ENCODE results near the gene P4HA1. TPM values are rescaled to one million over a fixed set of nuclear protein-coding genes. Genes with fewer than 3 reads are reported as not detected.

P4HA1 gene
- total RNA-seq: 10 to 100 TPM; 47.3 to 51.2 TPM

DNA sequence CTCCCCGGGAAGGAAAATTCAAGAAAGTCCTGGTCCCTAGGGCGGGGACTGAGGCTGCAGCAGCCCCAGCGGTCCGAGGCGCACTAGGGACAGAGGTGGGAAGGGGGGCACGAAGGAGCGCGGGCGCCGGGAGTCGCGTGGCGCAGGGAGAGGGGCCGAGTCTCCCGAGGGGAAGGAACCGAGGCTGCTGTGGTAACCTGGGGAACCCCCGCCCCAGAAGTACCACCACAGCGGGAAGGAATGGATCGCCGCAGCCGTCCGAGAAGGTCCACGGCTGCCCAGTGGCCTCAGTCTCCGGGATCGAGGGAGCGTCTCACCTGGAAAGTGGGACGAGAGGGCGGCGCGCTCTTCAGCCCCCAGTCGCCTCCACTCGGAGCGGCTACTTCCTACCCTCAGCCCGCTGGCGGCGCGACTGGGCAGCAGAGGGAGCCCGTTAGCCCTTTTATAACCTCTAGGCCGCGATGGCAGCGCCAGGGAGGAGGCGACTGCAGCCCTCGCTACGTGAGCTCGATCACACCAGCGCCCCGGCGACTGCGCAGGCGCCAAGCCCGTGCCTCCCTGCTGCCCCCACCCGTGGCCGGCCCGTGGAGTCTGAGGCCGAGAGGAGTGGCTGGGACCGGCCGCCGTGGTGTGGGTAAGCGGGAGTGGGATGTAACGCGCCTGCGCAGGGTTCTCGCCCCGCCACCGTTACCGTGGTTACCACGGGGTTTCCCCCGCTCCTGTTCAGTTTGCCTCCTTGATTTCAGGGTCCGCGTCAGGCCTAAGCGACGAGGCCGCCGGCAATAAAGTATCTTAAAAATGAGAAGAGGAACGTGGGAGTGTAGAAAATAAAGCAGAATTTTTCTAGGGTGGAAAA is at the start of gene P4HA1:
Gene P4HA1, minus strand, starts transcription at position 418 of the 856 bp plus-strand sequence. CDS start 21,983 bp downstream, outside the sequence.
- peak; percentile 95 for ATAC-seq (ENCODE audit: low read depth)
- Mint-ChIP-seq H3K27me3 (no peaks in the 10 kb centered on the region), H3K36me3 (peaks cover 6% of the 10 kb centered on the region), H3K27ac (peak within 1 kb of the TSS; percentile 92), H3K4me1 (peaks cover 30% of the 10 kb centered on the region), H3K9me3 (no peaks in the 10 kb centered on the region), H3K4me3 (peak within 1 kb of the TSS; percentile 91)
- peak; percentile 96 for DNase-seq
- POLR2A ChIA-PET: interaction anchor here (0.6 to 3.8 kb wide), 19 partner anchors 9 to 961 kb away, joined by 3 to 32 read pairs (median 3); partner anchors contain the start of genes CFAP70, CHCHD1, DNAJC9 and ECD

GRCh38 chr10:73141603-73142002 is 44.9 kb upstream of the P4HA1 start:
- Mint-ChIP-seq H3K9me3 (no peaks in the 10 kb centered on the region), H3K4me1 (no peaks in the 10 kb centered on the region), H3K4me3 (no peak overlapping the region), H3K27me3 (no peaks in the 10 kb centered on the region), H3K27ac (no peak overlapping the region), H3K36me3 (peaks cover 10% of the 10 kb centered on the region)
- ATAC-seq (ENCODE audit: low read depth) (no peak), DNase-seq (no peak)
- POLR2A ChIA-PET: interaction anchor here (1.2 kb wide), 1 partner anchor 45 kb away, joined by 3 read pairs; the partner anchor contains the start of gene P4HA1

GRCh38 chr10:73139251-73139650 is 42.6 kb upstream of the P4HA1 start:
- ATAC-seq (ENCODE audit: low read depth) (no peak), DNase-seq (no peak)
- POLR2A ChIA-PET: no interaction called here
- Mint-ChIP-seq H3K36me3 (peaks cover 15% of the 10 kb centered on the region), H3K4me1 (peaks cover 3% of the 10 kb centered on the region), H3K27ac (no peak overlapping the region), H3K4me3 (no peak overlapping the region), H3K9me3 (no peaks in the 10 kb centered on the region), H3K27me3 (no peaks in the 10 kb centered on the region)

DNA sequence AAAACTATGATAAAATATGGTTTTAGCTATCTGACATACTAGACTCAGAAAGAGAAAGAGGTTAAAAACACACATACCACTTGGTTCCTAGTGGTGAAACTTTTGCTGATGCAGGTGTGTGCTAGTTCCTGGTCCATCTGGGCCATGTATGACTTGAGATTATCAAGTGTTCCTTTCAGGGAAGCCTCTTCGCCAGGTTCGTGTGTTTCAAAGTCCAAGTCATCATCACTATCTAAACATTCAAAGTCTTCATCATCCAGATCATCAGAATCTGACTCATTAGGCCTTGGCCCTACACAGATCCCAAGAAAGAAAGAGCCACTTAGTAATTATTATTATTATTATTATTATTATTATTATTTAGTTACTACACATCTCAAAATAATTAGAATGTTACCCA is 40.0 kb upstream of the P4HA1 start:
- Mint-ChIP-seq H3K36me3 (peaks cover 23% of the 10 kb centered on the region), H3K4me3 (no peak overlapping the region), H3K9me3 (no peaks in the 10 kb centered on the region), H3K4me1 (peaks cover 4% of the 10 kb centered on the region), H3K27me3 (no peaks in the 10 kb centered on the region), H3K27ac (no peak overlapping the region)
- DNase-seq: no peak
- POLR2A ChIA-PET: interaction anchor here (0.6 kb wide), 1 partner anchor 89 kb away, joined by 4 read pairs; no protein-coding TSS in a partner anchor
- no peak for ATAC-seq (ENCODE audit: low read depth)

DNA sequence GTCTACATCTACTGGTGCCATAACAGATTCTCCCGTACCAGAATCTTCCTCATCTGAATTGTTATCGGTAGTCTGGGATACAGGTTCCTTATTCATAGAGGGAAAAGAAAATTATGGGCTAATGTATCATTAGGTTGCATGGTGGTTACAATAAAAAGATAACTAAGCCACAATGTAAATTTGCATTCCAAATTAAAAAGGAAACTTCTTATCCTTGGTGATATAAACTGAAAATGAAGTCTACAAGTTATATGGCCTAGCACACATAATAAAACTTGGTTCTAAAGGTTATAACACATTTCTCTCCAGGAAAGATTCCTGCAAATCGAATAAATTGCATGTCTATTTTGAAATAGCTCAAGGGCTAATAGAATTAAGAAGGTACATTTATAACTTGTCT is 38.1 kb upstream of the P4HA1 start:
- Mint-ChIP-seq H3K27ac (no peak overlapping the region), H3K27me3 (no peaks in the 10 kb centered on the region), H3K4me1 (peaks cover 4% of the 10 kb centered on the region), H3K36me3 (peaks cover 28% of the 10 kb centered on the region), H3K4me3 (no peak overlapping the region), H3K9me3 (no peaks in the 10 kb centered on the region)
- POLR2A ChIA-PET: no interaction called here
- DNase-seq: no peak
- ATAC-seq (ENCODE audit: low read depth): no peak

DNA sequence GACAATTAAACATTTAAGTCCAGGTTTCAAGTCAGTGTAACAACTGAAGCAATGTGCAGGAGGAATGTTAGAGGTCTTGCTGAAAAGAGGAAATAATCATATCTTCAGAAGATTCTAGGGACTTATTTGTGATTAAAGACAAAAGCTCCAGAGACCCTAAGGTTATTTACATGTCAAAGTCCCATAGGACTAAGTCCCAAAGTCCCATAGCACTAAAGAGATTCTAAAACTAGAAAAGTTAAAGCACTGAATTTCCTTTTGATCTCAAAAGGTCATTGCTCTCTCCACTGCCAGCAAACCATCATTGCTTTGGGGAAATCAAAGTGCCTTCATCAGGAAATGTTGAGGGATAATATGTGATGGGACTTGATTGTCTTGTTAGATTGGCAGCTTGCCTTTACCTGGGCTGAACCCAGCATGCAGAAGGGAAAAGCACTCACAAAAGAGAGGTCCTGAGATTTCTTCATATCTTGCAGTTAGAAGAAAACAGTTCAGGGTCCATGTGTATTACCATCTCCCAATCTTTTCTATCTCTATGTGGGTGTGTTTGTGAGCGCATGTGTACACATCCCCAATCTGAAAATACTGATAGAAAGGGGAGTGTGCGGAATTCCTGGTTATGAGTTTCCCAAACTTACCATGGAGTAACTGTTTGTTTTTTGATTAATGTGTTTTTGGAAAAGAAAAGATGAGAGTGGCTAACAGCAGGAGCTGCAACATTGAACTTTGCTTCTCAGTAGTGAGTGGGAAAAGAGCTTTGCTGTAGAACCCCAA is 35.4 kb upstream of the P4HA1 start:
- Mint-ChIP-seq H3K4me3 (no peak overlapping the region), H3K9me3 (no peaks in the 10 kb centered on the region), H3K27me3 (no peaks in the 10 kb centered on the region), H3K36me3 (peaks cover 29% of the 10 kb centered on the region), H3K4me1 (peaks cover 6% of the 10 kb centered on the region), H3K27ac (no peak overlapping the region)
- POLR2A ChIA-PET: no interaction called here
- ATAC-seq (ENCODE audit: low read depth) (no peak), DNase-seq (no peak)

DNA sequence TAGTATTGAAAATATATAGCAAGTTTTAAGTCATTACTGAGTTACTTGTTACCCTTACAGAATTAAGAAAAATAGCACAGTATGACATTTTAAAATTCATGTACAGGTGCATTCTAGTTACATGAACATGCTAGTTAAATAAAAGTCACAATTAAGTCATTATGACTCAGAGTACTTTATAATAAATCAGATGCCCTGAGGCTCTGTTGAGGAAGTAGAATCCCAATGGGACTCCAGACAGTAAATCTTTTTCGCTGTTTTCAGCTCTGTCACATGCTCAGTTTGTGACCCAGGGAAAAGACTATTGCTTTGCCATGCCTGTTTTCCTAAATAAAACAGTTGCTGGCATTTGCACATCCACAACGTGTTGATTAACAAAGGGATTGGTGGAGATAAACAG is 34.6 kb upstream of the P4HA1 start:
- H3K36me3 Mint-ChIP-seq: peaks cover 26% of the 10 kb centered on the region
- ATAC-seq (ENCODE audit: low read depth) (no peak), DNase-seq (no peak)
- H3K4me1 Mint-ChIP-seq: peaks cover 6% of the 10 kb centered on the region
- POLR2A ChIA-PET: no interaction called here
- no peaks in the 10 kb centered on the region for H3K27me3 Mint-ChIP-seq
- no peak overlapping the region for H3K27ac Mint-ChIP-seq
- H3K4me3 Mint-ChIP-seq: no peak overlapping the region
- H3K9me3 Mint-ChIP-seq: no peaks in the 10 kb centered on the region

- Mint-ChIP-seq H3K4me3 (no peak overlapping the region), H3K27me3 (no peaks in the 10 kb centered on the region), H3K27ac (no peak overlapping the region), H3K4me1 (peaks cover 2% of the 10 kb centered on the region), H3K9me3 (no peaks in the 10 kb centered on the region), H3K36me3 (peaks cover 11% of the 10 kb centered on the region)
- DNase-seq (no peak), ATAC-seq (ENCODE audit: low read depth) (no peak)
- POLR2A ChIA-PET: no interaction called here
Observed at GRCh38 chr10:73126343-73126742, 29.7 kb upstream of the P4HA1 start.

GRCh38 chr10:73119952-73120351 is 23.3 kb upstream of the P4HA1 start:
- Mint-ChIP-seq H3K4me3 (no peak overlapping the region), H3K9me3 (no peaks in the 10 kb centered on the region), H3K36me3 (peaks cover 8% of the 10 kb centered on the region), H3K27me3 (no peaks in the 10 kb centered on the region), H3K27ac (no peak overlapping the region), H3K4me1 (no peaks in the 10 kb centered on the region)
- DNase-seq (no peak), ATAC-seq (ENCODE audit: low read depth) (no peak)
- POLR2A ChIA-PET: no interaction called here

DNA sequence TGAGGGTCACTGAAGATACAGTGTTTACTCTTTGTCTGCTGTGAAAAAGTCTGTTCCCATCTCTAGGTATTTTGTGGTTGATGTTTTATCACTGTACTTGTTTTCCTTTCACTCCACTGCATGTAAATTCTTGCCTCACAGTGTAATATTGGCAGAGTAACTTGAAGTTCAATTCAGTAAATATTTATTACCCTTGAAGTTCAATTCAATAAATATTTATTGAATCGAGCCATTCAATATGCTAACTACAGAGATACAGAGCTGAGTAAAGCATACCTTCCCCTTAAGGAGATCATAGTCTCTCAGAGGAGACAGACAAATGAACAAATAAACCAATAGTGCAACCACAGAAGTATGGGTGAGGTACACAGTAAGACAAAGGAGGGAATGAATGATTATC is 22.8 kb upstream of the P4HA1 start:
- ATAC-seq (ENCODE audit: low read depth): no peak
- no peak for DNase-seq
- POLR2A ChIA-PET: no interaction called here
- no peaks in the 10 kb centered on the region for H3K4me1 Mint-ChIP-seq
- no peak overlapping the region for H3K4me3 Mint-ChIP-seq
- H3K36me3 Mint-ChIP-seq: peaks cover 8% of the 10 kb centered on the region
- no peaks in the 10 kb centered on the region for H3K9me3 Mint-ChIP-seq
- no peak overlapping the region for H3K27ac Mint-ChIP-seq
- no peaks in the 10 kb centered on the region for H3K27me3 Mint-ChIP-seq

- no peaks in the 10 kb centered on the region for H3K4me1 Mint-ChIP-seq
- ATAC-seq (ENCODE audit: low read depth): no peak
- H3K27me3 Mint-ChIP-seq: no peaks in the 10 kb centered on the region
- no peaks in the 10 kb centered on the region for H3K9me3 Mint-ChIP-seq
- no peak overlapping the region for H3K4me3 Mint-ChIP-seq
- DNase-seq: no peak
- H3K36me3 Mint-ChIP-seq: peaks cover 8% of the 10 kb centered on the region
- no peak overlapping the region for H3K27ac Mint-ChIP-seq
- POLR2A ChIA-PET: no interaction called here
Observed at GRCh38 chr10:73117976-73118743, 21.5 kb upstream of the P4HA1 start.

DNA sequence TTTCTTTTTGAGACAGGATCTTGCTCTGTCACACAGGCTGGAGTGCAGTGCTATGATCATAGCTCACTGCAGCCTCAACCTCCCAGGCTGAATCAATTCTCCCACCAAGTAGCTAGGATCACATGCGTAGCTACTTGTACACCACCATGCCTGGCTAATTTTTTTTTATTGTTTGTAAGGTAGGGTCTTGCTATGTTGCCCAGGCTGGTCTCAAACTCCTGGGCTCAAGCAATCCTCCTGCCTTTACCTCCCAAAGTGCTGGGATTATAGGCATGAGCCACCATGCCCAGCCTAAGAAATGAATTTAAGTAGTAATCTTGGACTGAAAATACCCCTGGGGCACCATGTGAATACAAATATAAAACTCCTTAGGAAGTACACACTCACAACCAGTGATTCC is 19.4 kb upstream of the P4HA1 start:
- ATAC-seq (ENCODE audit: low read depth): no peak
- Mint-ChIP-seq H3K36me3 (peaks cover 10% of the 10 kb centered on the region), H3K27ac (no peak overlapping the region), H3K4me3 (no peak overlapping the region), H3K9me3 (no peaks in the 10 kb centered on the region), H3K27me3 (no peaks in the 10 kb centered on the region), H3K4me1 (peaks cover 5% of the 10 kb centered on the region)
- POLR2A ChIA-PET: no interaction called here
- DNase-seq: no peak

DNA sequence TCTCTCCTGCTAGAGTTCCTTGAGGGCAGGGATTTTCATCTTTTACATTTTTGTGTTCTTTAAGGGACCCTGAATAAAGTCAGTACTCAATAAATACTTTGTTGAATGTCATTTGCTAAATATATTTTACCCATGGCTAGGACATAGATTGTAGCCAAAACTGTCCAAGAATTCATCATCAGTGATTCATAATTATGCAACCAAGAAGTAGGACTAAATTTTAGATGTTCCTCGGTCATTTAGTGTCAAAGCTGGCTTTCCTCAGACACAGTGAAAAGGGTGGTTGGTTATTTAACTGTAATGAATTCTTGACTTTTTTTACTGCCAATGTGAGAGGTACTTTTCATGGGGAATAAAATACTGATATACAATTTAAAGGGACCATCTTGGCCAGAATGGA is 16.9 kb upstream of the P4HA1 start:
- ATAC-seq (ENCODE audit: low read depth): no peak
- Mint-ChIP-seq H3K4me1 (peaks cover 16% of the 10 kb centered on the region), H3K36me3 (peaks cover 20% of the 10 kb centered on the region), H3K27me3 (no peaks in the 10 kb centered on the region), H3K27ac (no peak overlapping the region), H3K9me3 (peaks cover 5% of the 10 kb centered on the region), H3K4me3 (no peak overlapping the region)
- DNase-seq: no peak
- POLR2A ChIA-PET: no interaction called here

Measured in activated naive CD8-positive, alpha-beta T cell treated with anti-CD3 and anti-CD28 coated beads, Interleukin-2, amount 10 ng/mL, durations not matched to agents 7 days and 5 days (primary cell).